ENCODE results near the gene IFNAR1.

DNA sequence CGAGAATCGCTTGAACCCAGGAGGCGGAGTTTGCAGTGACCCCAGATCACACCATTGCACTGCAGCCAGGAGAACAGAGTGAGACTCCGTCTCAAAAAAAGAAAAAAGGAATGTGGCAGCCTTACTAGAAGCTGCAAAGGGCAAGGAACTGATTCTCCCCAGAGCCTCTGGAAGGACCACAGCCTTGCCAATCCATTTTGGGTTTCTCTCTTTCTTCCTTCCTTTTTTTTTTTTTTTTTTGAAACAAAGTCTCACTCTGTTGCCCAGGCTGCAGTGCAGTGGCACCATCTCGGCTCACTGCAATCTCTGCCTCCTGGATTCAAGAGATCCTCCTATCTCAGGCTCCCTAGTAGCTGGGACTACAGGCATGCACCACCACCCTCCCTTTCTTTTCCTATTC, 68.6 kb downstream of the IFNAR1 start:
- TF ChIP-seq CTCF (conservative IDR thresholded peaks at IDR 0.05; ENCODE audit: low read length), result no peak
- TF ChIP-seq EZH2phosphoT487 (IDR thresholded peaks at IDR 0.05; ENCODE audit: borderline replicate concordance, low read depth, low read length), result no peak
